ENCODE results near the gene KIF2A. TPM values are rescaled to one million over a fixed set of nuclear protein-coding genes. Genes with fewer than 3 reads are reported as not detected.

KIF2A gene
- total and polyA plus RNA-seq, 2 of the 13 experiments (the other 11 are each of a cell fraction or from before 2014, with no cell fraction given) = 8.5 to 19.2 TPM

DNA sequence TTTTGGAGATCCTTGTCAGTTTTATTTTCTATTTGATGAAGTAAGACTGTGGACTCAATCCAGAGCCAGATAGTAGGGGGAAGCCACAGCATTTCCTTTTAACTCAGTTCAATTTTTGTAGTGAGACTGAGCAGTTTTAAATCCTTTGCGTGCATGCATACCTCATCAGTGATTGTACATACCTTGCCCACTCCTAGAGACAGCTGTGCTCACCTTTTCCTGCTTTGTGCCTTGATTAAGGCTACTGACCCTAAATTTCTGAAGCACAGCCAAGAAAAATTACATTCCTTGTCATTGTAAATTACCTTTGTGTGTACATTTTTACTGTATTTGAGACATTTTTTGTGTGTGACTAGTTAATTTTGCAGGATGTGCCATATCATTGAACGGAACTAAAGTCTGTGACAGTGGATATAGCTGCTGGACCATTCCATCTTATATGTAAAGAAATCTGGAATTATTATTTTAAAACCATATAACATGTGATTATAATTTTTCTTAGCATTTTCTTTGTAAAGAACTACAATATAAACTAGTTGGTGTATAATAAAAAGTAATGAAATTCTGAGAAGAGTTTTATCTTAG is 79.9 kb downstream of the KIF2A start:
- Histone ChIP-seq H3K4me2 (ENCODE audit: low read depth, low read length) (no peak overlapping the region), H3K9me3 (ENCODE audit: low read length) (no peaks in the 10 kb centered on the region), H2AFZ (ENCODE audit: low read length) (no peak overlapping the region), H3K9ac (ENCODE audit: insufficient read depth, low read depth, low read length) (no peak overlapping the region), H3K79me2 (ENCODE audit: insufficient read depth, low read length) (no peaks in the 10 kb centered on the region), H3K4me1 (ENCODE audit: insufficient read depth, low read length) (peaks cover 16% of the 10 kb centered on the region), H3K36me3 (replicated peaks in 1 of 2; ENCODE audit: control insufficient read depth in 1 of 2, insufficient read depth in 2 of 2, low read length in 2 of 2) (peaks cover 5 to 61% of the 10 kb centered on the region in 2 experiments), H3K27ac (ENCODE audit: extremely low read length, insufficient read depth, low read length) (no peak overlapping the region), H4K20me1 (ENCODE audit: insufficient read depth, low read length) (no peaks in the 10 kb centered on the region), H3K27me3 (ENCODE audit: control insufficient read depth in 1 of 2, insufficient read depth in 2 of 2, low read length in 2 of 2) (no peaks in the 10 kb centered on the region), H3K4me3 (replicated peaks in 1 of 3; ENCODE audit: insufficient read depth in 1 of 3, low read depth in 2 of 3, low read length in 3 of 3) (no peak overlapping the region)
- FAIRE-seq (no peak), ATAC-seq (no peak), DNase-seq (ENCODE audit: low spot score) (no peak)
- WGBS (ENCODE audit: low lambda C conversion rate) = 100% methylated on average over 2 of the region's 2 CpGs
- in situ Hi-C loops (cut with HindIII; ENCODE audit: extremely low pct_ligation_motif_present, low pct_unique_long_range_greater_than_20kb) (no loop called here), intact Hi-C loops (cut with micrococcal nuclease; ENCODE audit: unreplicated experiment) (no loop called here)
- POLR2A ChIA-PET = no interaction called here
- no TSS peak for BruUV-seq (replicated peaks)
- CTCF ChIA-PET (ENCODE audit: low intra/inter-chr PET ratio, low total read pairs) = no interaction called here
- no peak for TF ChIP-seq TMF1 (CRISPR knock-in tag; IDR thresholded peaks at IDR 0.05; ENCODE audit: low read depth)
- no peak for TF ChIP-seq ZZZ3 (CRISPR knock-in tag; IDR thresholded peaks at IDR 0.05; ENCODE audit: borderline replicate concordance)
- TF ChIP-seq ZNF143 (CRISPR knock-in tag; IDR thresholded peaks at IDR 0.05) = no peak
- TF ChIP-seq, protein P1, sequence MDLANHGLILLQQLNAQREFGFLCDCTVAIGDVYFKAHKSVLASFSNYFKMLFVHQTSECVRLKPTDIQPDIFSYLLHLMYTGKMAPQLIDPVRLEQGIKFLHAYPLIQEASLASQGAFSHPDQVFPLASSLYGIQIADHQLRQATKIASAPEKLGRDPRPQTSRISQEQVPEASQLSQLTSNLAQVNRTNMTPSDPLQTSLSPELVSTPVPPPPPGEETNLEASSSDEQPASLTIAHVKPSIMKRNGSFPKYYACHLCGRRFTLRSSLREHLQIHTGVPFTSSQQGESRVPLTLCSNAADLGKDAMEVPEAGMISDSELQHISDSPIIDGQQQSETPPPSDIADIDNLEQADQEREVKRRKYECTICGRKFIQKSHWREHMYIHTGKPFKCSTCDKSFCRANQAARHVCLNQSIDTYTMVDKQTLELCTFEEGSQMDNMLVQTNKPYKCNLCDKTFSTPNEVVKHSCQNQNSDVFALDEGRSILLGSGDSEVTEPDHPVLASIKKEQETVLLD (CRISPR knock-in tag; IDR thresholded peaks at IDR 0.05; ENCODE audit: low read depth) = no peak
- no peak for TF ChIP-seq RXRB (CRISPR knock-in tag; IDR thresholded peaks at IDR 0.05; ENCODE audit: borderline replicate concordance)
- TF ChIP-seq ZNF724P (CRISPR knock-in tag; IDR thresholded peaks at IDR 0.05; ENCODE audit: borderline replicate concordance) = no peak
- no peak for TF ChIP-seq ZFP90 (CRISPR knock-in tag; IDR thresholded peaks at IDR 0.05; ENCODE audit: borderline replicate concordance)
- TF ChIP-seq ZNF33A (CRISPR knock-in tag; IDR thresholded peaks at IDR 0.05; ENCODE audit: borderline replicate concordance) = no peak
- TF ChIP-seq, protein P2, sequence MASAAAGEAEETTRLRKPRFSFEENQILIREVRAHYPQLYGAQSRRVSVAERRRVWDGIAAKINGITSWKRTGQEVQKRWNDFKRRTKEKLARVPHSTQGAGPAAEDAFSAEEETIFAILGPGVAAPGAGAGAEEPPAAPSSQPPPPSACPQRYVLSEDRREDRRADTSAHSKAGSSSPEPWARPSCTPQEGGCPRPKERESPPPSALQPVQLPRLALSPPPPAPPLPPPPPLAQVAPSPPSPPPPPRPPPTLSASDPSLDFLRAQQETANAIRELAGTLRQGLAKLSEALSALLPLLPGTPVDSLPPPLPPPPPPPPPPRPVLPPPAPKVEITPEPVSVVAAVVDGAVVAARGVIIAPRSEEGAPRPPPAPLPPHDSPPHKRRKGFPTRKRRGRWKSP (CRISPR knock-in tag; IDR thresholded peaks at IDR 0.05) = no peak
- TF ChIP-seq FOXK1 (CRISPR knock-in tag; IDR thresholded peaks at IDR 0.05; ENCODE audit: borderline replicate concordance, low read depth) = no peak
- TF ChIP-seq, protein P3, sequence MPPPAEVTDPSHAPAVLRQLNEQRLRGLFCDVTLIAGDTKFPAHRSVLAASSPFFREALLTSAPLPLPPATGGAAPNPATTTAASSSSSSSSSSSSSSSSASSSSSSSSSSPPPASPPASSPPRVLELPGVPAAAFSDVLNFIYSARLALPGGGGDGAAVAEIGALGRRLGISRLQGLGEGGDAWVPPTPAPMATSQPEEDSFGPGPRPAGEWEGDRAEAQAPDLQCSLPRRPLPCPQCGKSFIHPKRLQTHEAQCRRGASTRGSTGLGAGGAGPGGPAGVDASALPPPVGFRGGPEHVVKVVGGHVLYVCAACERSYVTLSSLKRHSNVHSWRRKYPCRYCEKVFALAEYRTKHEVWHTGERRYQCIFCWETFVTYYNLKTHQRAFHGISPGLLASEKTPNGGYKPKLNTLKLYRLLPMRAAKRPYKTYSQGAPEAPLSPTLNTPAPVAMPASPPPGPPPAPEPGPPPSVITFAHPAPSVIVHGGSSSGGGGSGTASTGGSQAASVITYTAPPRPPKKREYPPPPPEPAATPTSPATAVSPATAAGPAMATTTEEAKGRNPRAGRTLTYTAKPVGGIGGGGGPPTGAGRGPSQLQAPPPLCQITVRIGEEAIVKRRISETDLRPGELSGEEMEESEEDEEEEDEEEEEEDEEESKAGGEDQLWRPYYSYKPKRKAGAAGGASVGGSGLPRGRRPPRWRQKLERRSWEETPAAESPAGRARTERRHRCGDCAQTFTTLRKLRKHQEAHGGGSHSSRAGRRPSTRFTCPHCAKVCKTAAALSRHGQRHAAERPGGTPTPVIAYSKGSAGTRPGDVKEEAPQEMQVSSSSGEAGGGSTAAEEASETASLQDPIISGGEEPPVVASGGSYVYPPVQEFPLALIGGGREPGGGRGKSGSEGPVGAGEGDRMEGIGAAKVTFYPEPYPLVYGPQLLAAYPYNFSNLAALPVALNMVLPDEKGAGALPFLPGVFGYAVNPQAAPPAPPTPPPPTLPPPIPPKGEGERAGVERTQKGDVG (CRISPR knock-in tag; IDR thresholded peaks at IDR 0.05; ENCODE audit: borderline replicate concordance) = no peak
- no peak for TF ChIP-seq TBX2 (CRISPR knock-in tag; IDR thresholded peaks at IDR 0.05; ENCODE audit: borderline replicate concordance)
- no peak for TF ChIP-seq NONO (IDR thresholded peaks at IDR 0.05)
- TF ChIP-seq NONO (CRISPR knock-in tag; conservative IDR thresholded peaks at IDR 0.05) = no peak
- TF ChIP-seq ZNF530 (CRISPR knock-in tag; IDR thresholded peaks at IDR 0.05; ENCODE audit: low read depth) = no peak
- TF ChIP-seq ZNF816 (CRISPR knock-in tag; IDR thresholded peaks at IDR 0.05; ENCODE audit: borderline replicate concordance) = no peak
- TF ChIP-seq CREB1 (IDR thresholded peaks at IDR 0.05) = no peak
- no peak for TF ChIP-seq CREB1 (CRISPR knock-in tag; IDR thresholded peaks at IDR 0.05)
- TF ChIP-seq, protein P4, sequence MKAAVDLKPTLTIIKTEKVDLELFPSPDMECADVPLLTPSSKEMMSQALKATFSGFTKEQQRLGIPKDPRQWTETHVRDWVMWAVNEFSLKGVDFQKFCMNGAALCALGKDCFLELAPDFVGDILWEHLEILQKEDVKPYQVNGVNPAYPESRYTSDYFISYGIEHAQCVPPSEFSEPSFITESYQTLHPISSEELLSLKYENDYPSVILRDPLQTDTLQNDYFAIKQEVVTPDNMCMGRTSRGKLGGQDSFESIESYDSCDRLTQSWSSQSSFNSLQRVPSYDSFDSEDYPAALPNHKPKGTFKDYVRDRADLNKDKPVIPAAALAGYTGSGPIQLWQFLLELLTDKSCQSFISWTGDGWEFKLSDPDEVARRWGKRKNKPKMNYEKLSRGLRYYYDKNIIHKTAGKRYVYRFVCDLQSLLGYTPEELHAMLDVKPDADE (CRISPR knock-in tag; IDR thresholded peaks at IDR 0.05) = no peak
